Keratinocyte (primary cell): ENCODE results near the gene MAGI1. TPM values are rescaled to one million over a fixed set of nuclear protein-coding genes. Genes with fewer than 3 reads are reported as not detected.

Experiments
- DNase-seq: peaks from one replicate; pipeline ENCODE4 v3.0.0-alpha.2; 2011; ENCODE audit warnings: low read depth, missing footprints, low spot score
- FAIRE-seq: peaks from 2 replicates; lab custom pipeline; 2011; peaks lifted over from hg19 to GRCh38; lab: Jason Lieb, UNC
- H2AFZ ChIP-seq: 2 replicates; pipeline ENCODE4 v1.6.0; 2012; ENCODE audit warnings: low read length, control low read depth, inconsistent platforms; ENCODE audit not compliant: control insufficient read depth
- H3K27ac ChIP-seq: 2 replicates; pipeline ENCODE4 v1.5.1; 2011; ENCODE audit warnings: low read length; ENCODE audit not compliant: control insufficient read depth, insufficient read depth
- H3K27me3 ChIP-seq: 3 replicates; pipeline ENCODE4 v1.6.0; 2011; ENCODE audit warnings: low read length; ENCODE audit not compliant: control insufficient read depth, insufficient read depth; ENCODE audit errors: extremely low read depth
- H3K36me3 ChIP-seq, 2 experiments: 2 replicates in 1 of 2; 3 replicates in 1 of 2; pipeline ENCODE4 v1.5.1; 2011; ENCODE audit warnings: low read length in 2 of 2, mild to moderate bottlenecking in 1 of 2; ENCODE audit not compliant: control insufficient read depth in 2 of 2, insufficient read depth in 2 of 2; ENCODE audit errors: extremely low read depth in 1 of 2
- H3K4me1 ChIP-seq: 3 replicates; pipeline ENCODE4 v1.5.1; 2011; ENCODE audit warnings: low read length; ENCODE audit not compliant: control insufficient read depth, insufficient read depth; ENCODE audit errors: extremely low read depth
- H3K4me2 ChIP-seq: 3 replicates; pipeline ENCODE4 v1.6.0; 2011; ENCODE audit warnings: low read depth, low read length; ENCODE audit not compliant: control insufficient read depth, insufficient read depth; ENCODE audit errors: extremely low read depth
- H3K4me3 ChIP-seq, 3 experiments: fragments of 200-600 bp in 1 of 3; sonication (generic) in 1 of 3; 2 replicates in 2 of 3; 3 replicates in 1 of 3; pipeline ENCODE4 v1.5.1; 2011 to 2016; ENCODE audit warnings: low read length in 3 of 3, mild to moderate bottlenecking in 3 of 3, control low read depth in 2 of 3, inconsistent platforms in 1 of 3, low read depth in 1 of 3, mixed read lengths in 1 of 3, mixed run types in 1 of 3, moderate library complexity in 1 of 3; ENCODE audit not compliant: control insufficient read depth in 2 of 3, insufficient read depth in 2 of 3; ENCODE audit errors: extremely low read depth in 1 of 3
- H3K79me2 ChIP-seq: 2 replicates; pipeline ENCODE4 v1.6.0; 2012; ENCODE audit warnings: low read length; ENCODE audit not compliant: control insufficient read depth, insufficient read depth
- H3K9ac ChIP-seq: 3 replicates; pipeline ENCODE4 v1.6.0; 2011; ENCODE audit warnings: low read length; ENCODE audit not compliant: control insufficient read depth, insufficient read depth; ENCODE audit errors: extremely low read depth
- H3K9me1 ChIP-seq: 3 replicates; pipeline ENCODE4 v1.6.0; 2011; ENCODE audit warnings: low read length; ENCODE audit not compliant: control insufficient read depth, insufficient read depth; ENCODE audit errors: extremely low read depth
- H3K9me3 ChIP-seq: 2 replicates; pipeline ENCODE4 v1.5.1; 2012; ENCODE audit warnings: low read depth, low read length; ENCODE audit not compliant: control insufficient read depth
- H4K20me1 ChIP-seq: 3 replicates; pipeline ENCODE4 v1.6.0; 2011; ENCODE audit warnings: low read length; ENCODE audit not compliant: control insufficient read depth, insufficient read depth; ENCODE audit errors: extremely low read depth
- CTCF ChIP-seq, 3 experiments: IDR thresholded peaks in 1 of 3; conservative IDR thresholded peaks in 1 of 3; optimal IDR thresholded peaks in 1 of 3; 2 replicates in 2 of 3; 3 replicates in 1 of 3; pipeline versions ENCODE3 to v1.5.1; 2011; ENCODE audit warnings: low read length in 3 of 3, mild to moderate bottlenecking in 3 of 3, moderate library complexity in 2 of 3, control low read depth in 1 of 3, inconsistent platforms in 1 of 3; ENCODE audit not compliant: insufficient read depth in 2 of 3; ENCODE audit errors: extremely low read depth in 1 of 3
- EZH2 ChIP-seq: IDR thresholded peaks from one replicate; pipeline ENCODE4 v1.6.1; 2012; ENCODE audit warnings: inconsistent platforms, mild to moderate bottlenecking, low read length, moderate library complexity
- dilution Hi-C: fragments of 300-500 bp; cut with MboI; formaldehyde crosslinking; loops from one replicate; pipeline ENCODE4 v1.7.0; 2020; ENCODE audit warnings: low sequenced_read_pairs; ENCODE audit not compliant: extremely low pct_ligation_motif_present
- polyA plus RNA-seq, 5 experiments: library from polyadenylated mRNA; depleted of rRNA in 3 of 5; stranded (reverse) in 3 of 5; stranded (forward) in 1 of 5; unstranded in 1 of 5; fragments of >200 nt; gene quantifications; 1 replicate in 1 of 5; 2 replicates in 3 of 5; 3 replicates in 1 of 5; pipeline versions ENCODE4 v1.2.1 to v1.2.3, GENCODE V29; 2011 to 2012; ENCODE audit warnings: missing spikeins in 2 of 5, low read depth in 1 of 5, low replicate concordance in 1 of 5

The MAGI1 gene
- polyA plus RNA-seq, 1 donor (not counting 4 experiments of a cell fraction or from before 2014, with no cell fraction given), result 10.9 TPM

GRCh38 chr3:65398953-65399352, 639.8 kb downstream of the MAGI1 start:
- H3K27ac ChIP-seq, result no peak overlapping the region
- H2AFZ ChIP-seq, result no peak overlapping the region
- H4K20me1 ChIP-seq, result no peaks in the 10 kb centered on the region
- no peaks in the 10 kb centered on the region for H3K4me1 ChIP-seq
- DNase-seq (no peak), FAIRE-seq (no peak)
- H3K9ac ChIP-seq, result no peak overlapping the region
- no peak overlapping the region for H3K4me3 ChIP-seq
- H3K4me2 ChIP-seq, result no peak overlapping the region
- dilution Hi-C loops, result no loop called here
- peaks cover 0 to 3% of the 10 kb centered on the region in 2 experiments for H3K36me3 ChIP-seq
- no peaks in the 10 kb centered on the region for H3K9me1 ChIP-seq
- H3K27me3 ChIP-seq, result no peaks in the 10 kb centered on the region
- TF ChIP-seq CTCF (optimal IDR thresholded peaks at IDR 0.05 in 1 of 3, IDR thresholded peaks at IDR 0.05 in 1 of 3, conservative IDR thresholded peaks at IDR 0.05 in 1 of 3; ENCODE audit: extremely low read depth in 1 of 3, insufficient read depth in 2 of 3, low read length in 3 of 3) (no peak), EZH2 (no peak)
- no peaks in the 10 kb centered on the region for H3K79me2 ChIP-seq
- no peaks in the 10 kb centered on the region for H3K9me3 ChIP-seq

- H3K4me2 ChIP-seq, result no peak overlapping the region
- H4K20me1 ChIP-seq, result no peaks in the 10 kb centered on the region
- H3K4me3 ChIP-seq, result no peak overlapping the region
- H3K9ac ChIP-seq, result no peak overlapping the region
- H3K27me3 ChIP-seq, result no peaks in the 10 kb centered on the region
- H3K9me1 ChIP-seq, result no peaks in the 10 kb centered on the region
- no peak overlapping the region for H3K27ac ChIP-seq
- no peaks in the 10 kb centered on the region for H3K9me3 ChIP-seq
- H2AFZ ChIP-seq, result no peak overlapping the region
- no peak for TF ChIP-seq EZH2
- TF ChIP-seq CTCF (optimal IDR thresholded peaks at IDR 0.05 in 1 of 3, IDR thresholded peaks at IDR 0.05 in 1 of 3, conservative IDR thresholded peaks at IDR 0.05 in 1 of 3; ENCODE audit: extremely low read depth in 1 of 3, insufficient read depth in 2 of 3, low read length in 3 of 3), result no peak
- no peaks in the 10 kb centered on the region for H3K4me1 ChIP-seq
- dilution Hi-C loops, result no loop called here
- H3K79me2 ChIP-seq, result no peaks in the 10 kb centered on the region
- DNase-seq (no peak), FAIRE-seq (no peak)
- H3K36me3 ChIP-seq, result peaks cover 0 to 3% of the 10 kb centered on the region in 2 experiments
Measured at GRCh38 chr3:65396078-65396477, 642.6 kb downstream of the MAGI1 start.
